CD4-positive, alpha-beta T cell (primary cell): ENCODE results near the gene NUB1. TPM values are rescaled to one million over a fixed set of nuclear protein-coding genes. Genes with fewer than 3 reads are reported as not detected.

Experiments
- ATAC-seq: fragments of 200-7000 bp; cut with Tn5 transposase; one replicate; pipeline ENCODE4 v1.10.0; 2022; ENCODE audit warnings: mild to moderate bottlenecking; ENCODE audit not compliant: poor library complexity
- CTCF ChIA-PET: fragments of 350-600 bp; sonication (Branson Sonifier 250); formaldehyde crosslinking; loops from one replicate; lab custom pipeline; 2021; ENCODE audit warnings: antibody characterized with exemption, inconsistent platforms; lab: Charles Lee
- POLR2A ChIA-PET: fragments of 350-600 bp; sonication (Branson Sonifier 250); formaldehyde crosslinking; loops from one replicate; lab custom pipeline; 2021; ENCODE audit warnings: antibody characterized with exemption, inconsistent platforms; lab: Charles Lee
- DNase-seq, 14 experiments: peaks; one replicate each; pipeline ENCODE4 v3.0.0-alpha.2; 2013 to 2020; ENCODE audit warnings: mixed read lengths in 2 of 14
- H3K27ac ChIP-seq, 2 donors: one replicate each; pipeline versions ENCODE4 v1.5.1 to v1.7.0; 2013; ENCODE audit warnings: low read length in 2 of 2, low read depth in 1 of 2, mild to moderate bottlenecking in 1 of 2
- H3K27me3 ChIP-seq, 2 experiments: 1 replicate in 1 of 2; 2 replicates in 1 of 2; pipeline versions ENCODE4 v1.6.1 to v1.7.0; 2013; ENCODE audit warnings: low read length in 2 of 2, control low read depth in 1 of 2, mild to moderate bottlenecking in 1 of 2, moderate library complexity in 1 of 2; ENCODE audit not compliant: insufficient read depth in 2 of 2, control insufficient read depth in 1 of 2
- H3K36me3 ChIP-seq: one replicate; pipeline ENCODE4 v1.6.1; 2013; ENCODE audit warnings: low read length, control low read depth; ENCODE audit not compliant: insufficient read depth
- H3K4me1 ChIP-seq: one replicate; pipeline ENCODE4 v1.6.1; 2013; ENCODE audit warnings: low read length, control low read depth; ENCODE audit not compliant: insufficient read depth
- H3K4me3 ChIP-seq: one replicate; pipeline ENCODE4 v1.5.1; 2013; ENCODE audit warnings: mild to moderate bottlenecking, low read length, moderate library complexity
- H3K9me3 ChIP-seq, 2 experiments: 1 replicate in 1 of 2; 2 replicates in 1 of 2; pipeline versions ENCODE4 v1.6.1 to v1.7.0; 2013; ENCODE audit warnings: low read length in 2 of 2, mild to moderate bottlenecking in 2 of 2, control low read depth in 1 of 2, moderate library complexity in 1 of 2; ENCODE audit not compliant: control insufficient read depth in 1 of 2, insufficient read depth in 1 of 2
- H3K27ac Mint-ChIP-seq: one replicate; pipeline ENCODE4 v1.8.0; 2020; ENCODE audit warnings: mixed read lengths
- H3K27me3 Mint-ChIP-seq: one replicate; pipeline ENCODE4 v1.8.0; 2021; ENCODE audit warnings: mixed read lengths
- H3K36me3 Mint-ChIP-seq: one replicate; pipeline ENCODE4 v1.8.0; 2021; ENCODE audit warnings: low read depth, mixed read lengths
- H3K4me1 Mint-ChIP-seq: one replicate; pipeline ENCODE4 v1.8.0; 2021; ENCODE audit warnings: low read depth, mixed read lengths
- H3K4me3 Mint-ChIP-seq: one replicate; pipeline ENCODE4 v1.8.0; 2020; ENCODE audit warnings: mild to moderate bottlenecking, mixed read lengths
- H3K9me3 Mint-ChIP-seq: one replicate; pipeline ENCODE4 v1.8.0; 2020; ENCODE audit warnings: mixed read lengths
- intact Hi-C, 2 experiments: fragments of 100-400 bp; cut with DNase I in 1 of 2; cut with micrococcal nuclease in 1 of 2; formaldehyde crosslinking; loops; one replicate each; pipeline versions ENCODE4 v1.15.1 to v1.9.0; 2023 to 2025; cut with DNase I, micrococcal nuclease
- total RNA-seq, 174 experiments: library from RNA in 2 of 174; stranded (reverse) in 2 of 174; gene quantifications; one replicate each; pipeline ENCODE4 v1.2.3 and lab custom pipeline; 2021 to 2026
- TF ChIP-seq, protein P1 (sequence below): fragments of 200-600 bp; IDR thresholded peaks from one replicate; pipeline ENCODE4 v1.8.0; 2022; ENCODE audit warnings: antibody characterized with exemption, mild to moderate bottlenecking

The NUB1 gene
- total RNA-seq, 2 experiments from 2014 or later, result 86.0 to 90.4 TPM

DNA sequence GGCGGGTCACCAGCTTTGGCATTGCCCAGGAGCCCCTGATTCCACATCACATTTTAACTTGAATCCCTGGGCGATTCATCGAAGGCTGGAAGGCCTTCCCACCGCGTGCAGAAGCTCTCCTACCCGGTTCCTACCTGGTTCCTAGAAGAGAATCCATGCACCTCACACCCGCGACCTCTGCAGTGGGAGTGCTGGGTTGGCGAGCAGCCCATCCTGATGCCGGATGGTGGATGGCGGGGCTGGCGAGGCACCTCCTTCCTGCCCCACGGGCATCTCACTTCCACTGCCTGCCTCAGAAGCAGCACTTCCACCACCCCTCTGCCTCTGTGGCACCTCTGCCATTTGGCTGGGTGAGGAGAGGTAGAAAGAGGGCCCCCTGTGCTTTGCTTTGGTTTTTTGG lies 32.0 kb downstream of the NUB1 start:
- ChIA-PET CTCF (no interaction called here), POLR2A (no interaction called here)
- H3K4me3 Mint-ChIP-seq, result no peak overlapping the region
- H3K27ac ChIP-seq, result no peak overlapping the region
- H3K9me3 ChIP-seq, result no peaks in the 10 kb centered on the region
- H3K27ac Mint-ChIP-seq, result no peak overlapping the region
- no peaks in the 10 kb centered on the region for H3K4me1 Mint-ChIP-seq
- TF ChIP-seq, protein P1, sequence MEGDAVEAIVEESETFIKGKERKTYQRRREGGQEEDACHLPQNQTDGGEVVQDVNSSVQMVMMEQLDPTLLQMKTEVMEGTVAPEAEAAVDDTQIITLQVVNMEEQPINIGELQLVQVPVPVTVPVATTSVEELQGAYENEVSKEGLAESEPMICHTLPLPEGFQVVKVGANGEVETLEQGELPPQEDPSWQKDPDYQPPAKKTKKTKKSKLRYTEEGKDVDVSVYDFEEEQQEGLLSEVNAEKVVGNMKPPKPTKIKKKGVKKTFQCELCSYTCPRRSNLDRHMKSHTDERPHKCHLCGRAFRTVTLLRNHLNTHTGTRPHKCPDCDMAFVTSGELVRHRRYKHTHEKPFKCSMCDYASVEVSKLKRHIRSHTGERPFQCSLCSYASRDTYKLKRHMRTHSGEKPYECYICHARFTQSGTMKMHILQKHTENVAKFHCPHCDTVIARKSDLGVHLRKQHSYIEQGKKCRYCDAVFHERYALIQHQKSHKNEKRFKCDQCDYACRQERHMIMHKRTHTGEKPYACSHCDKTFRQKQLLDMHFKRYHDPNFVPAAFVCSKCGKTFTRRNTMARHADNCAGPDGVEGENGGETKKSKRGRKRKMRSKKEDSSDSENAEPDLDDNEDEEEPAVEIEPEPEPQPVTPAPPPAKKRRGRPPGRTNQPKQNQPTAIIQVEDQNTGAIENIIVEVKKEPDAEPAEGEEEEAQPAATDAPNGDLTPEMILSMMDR, result no peak
- no peaks in the 10 kb centered on the region for H3K4me1 ChIP-seq
- no peak overlapping the region for H3K4me3 ChIP-seq
- intact Hi-C loops, result no loop called here
- peaks cover 75% of the 10 kb centered on the region for H3K36me3 Mint-ChIP-seq
- H3K9me3 Mint-ChIP-seq, result no peaks in the 10 kb centered on the region
- DNase-seq (no peak), ATAC-seq (no peak)
- H3K27me3 Mint-ChIP-seq, result no peaks in the 10 kb centered on the region
- peaks cover 81% of the 10 kb centered on the region for H3K36me3 ChIP-seq
- H3K27me3 ChIP-seq, result no peaks in the 10 kb centered on the region

DNA sequence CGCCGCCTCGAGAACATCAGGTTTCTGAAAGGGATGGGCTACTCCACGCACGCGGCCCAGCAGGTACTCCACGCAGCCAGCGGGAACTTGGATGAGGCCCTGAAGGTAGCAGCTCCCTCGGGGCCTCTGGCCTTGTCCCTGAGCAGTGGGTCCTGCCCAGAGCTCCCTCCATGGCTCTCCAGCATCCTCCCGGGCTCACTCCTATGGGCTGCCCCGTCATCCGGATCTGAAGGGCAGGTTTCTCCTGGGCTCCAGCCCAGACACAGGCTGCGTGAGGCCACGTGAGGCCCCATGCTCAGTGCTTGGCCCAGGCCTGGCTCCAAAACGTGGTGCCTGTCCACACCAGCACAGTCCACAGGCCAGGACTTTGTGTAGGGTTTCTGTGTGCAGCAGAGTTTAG lies 32.5 kb downstream of the NUB1 start:
- TF ChIP-seq, protein P1, result no peak
- no peak overlapping the region for H3K4me3 ChIP-seq
- no peaks in the 10 kb centered on the region for H3K9me3 Mint-ChIP-seq
- no peaks in the 10 kb centered on the region for H3K9me3 ChIP-seq
- POLR2A ChIA-PET, result no interaction called here
- no peak overlapping the region for H3K27ac ChIP-seq
- peaks cover 72% of the 10 kb centered on the region for H3K36me3 Mint-ChIP-seq
- no peaks in the 10 kb centered on the region for H3K27me3 ChIP-seq
- H3K4me1 Mint-ChIP-seq, result no peaks in the 10 kb centered on the region
- H3K36me3 ChIP-seq, result peaks cover 81% of the 10 kb centered on the region
- CTCF ChIA-PET, result no interaction called here
- no peaks in the 10 kb centered on the region for H3K27me3 Mint-ChIP-seq
- no peak overlapping the region for H3K4me3 Mint-ChIP-seq
- ATAC-seq (no peak), DNase-seq (no peak)
- H3K27ac Mint-ChIP-seq, result no peak overlapping the region
- intact Hi-C loops, result loop anchor here in 1 of 2 experiments (2.0 kb wide), 1 partner anchor 59 kb away; no protein-coding TSS in a partner anchor
- no peaks in the 10 kb centered on the region for H3K4me1 ChIP-seq

DNA sequence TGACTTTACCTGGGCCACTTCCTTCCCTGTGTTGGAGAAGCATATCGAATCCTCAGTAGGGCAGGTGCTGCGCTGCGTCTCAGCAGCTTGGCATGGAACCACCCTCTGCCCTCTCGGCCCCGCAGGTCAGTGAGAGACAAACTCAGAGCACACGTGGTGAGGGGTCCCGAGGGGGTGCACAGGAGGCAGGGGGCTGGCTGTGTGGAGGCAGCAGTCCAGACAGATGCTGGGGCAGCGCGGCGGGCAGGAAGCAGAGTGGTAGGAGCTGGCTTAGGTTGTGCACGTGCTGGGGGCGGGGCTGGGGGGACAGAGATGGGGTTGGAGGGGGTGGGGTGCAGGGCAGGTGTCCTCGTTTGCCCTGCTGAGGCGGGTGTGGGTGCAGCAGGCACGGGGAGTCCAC lies 33.1 kb downstream of the NUB1 start:
- Mint-ChIP-seq H3K36me3 (peaks cover 69% of the 10 kb centered on the region), H3K4me3 (no peak overlapping the region), H3K27me3 (no peaks in the 10 kb centered on the region), H3K9me3 (no peaks in the 10 kb centered on the region), H3K4me1 (no peaks in the 10 kb centered on the region), H3K27ac (no peak overlapping the region)
- ATAC-seq (no peak), DNase-seq (no peak)
- H3K9me3 ChIP-seq, result no peaks in the 10 kb centered on the region
- H3K36me3 ChIP-seq, result peaks cover 75% of the 10 kb centered on the region
- TF ChIP-seq, protein P1, result no peak
- ChIA-PET POLR2A (no interaction called here), CTCF (no interaction called here)
- H3K27me3 ChIP-seq, result no peaks in the 10 kb centered on the region
- no peaks in the 10 kb centered on the region for H3K4me1 ChIP-seq
- intact Hi-C loops, result loop anchor here in 1 of 2 experiments (2.0 kb wide), 1 partner anchor 58 kb away; no protein-coding TSS in a partner anchor
- no peak overlapping the region for H3K27ac ChIP-seq
- no peak overlapping the region for H3K4me3 ChIP-seq
